ENCODE measurements around the gene BMPR1A.
"Not testable (repeated sequence)": the region's sequence is repeated elsewhere in the genome, so short reads cannot be mapped to it uniquely, and the experiment has no call there.

The BMPR1A gene

GRCh38 chr10:86858011-86858410 is 101.6 kb downstream of the BMPR1A start:
- TF ChIP-seq CTCF (IDR thresholded peaks at IDR 0.05; ENCODE audit: low read length, missing control alignments): no peak
- no peak for DNase-seq (ENCODE audit: low read depth)
- no peak overlapping the region for H3K4me3 ChIP-seq (replicated peaks; ENCODE audit: low read depth, low read length)

GRCh38 chr10:86861351-86861750 is 104.9 kb downstream of the BMPR1A start:
- no peak for TF ChIP-seq CTCF (IDR thresholded peaks at IDR 0.05; ENCODE audit: low read length, missing control alignments)
- DNase-seq (ENCODE audit: low read depth): no peak
- H3K4me3 ChIP-seq (replicated peaks; ENCODE audit: low read depth, low read length): no peak overlapping the region

GRCh38 chr10:86862373-86862772 is 106.0 kb downstream of the BMPR1A start:
- H3K4me3 ChIP-seq (replicated peaks; ENCODE audit: low read depth, low read length): no peak overlapping the region
- no peak for TF ChIP-seq CTCF (IDR thresholded peaks at IDR 0.05; ENCODE audit: low read length, missing control alignments)
- no peak for DNase-seq (ENCODE audit: low read depth)

- DNase-seq (ENCODE audit: low read depth): no peak
- no peak for TF ChIP-seq CTCF (IDR thresholded peaks at IDR 0.05; ENCODE audit: low read length, missing control alignments)
- H3K4me3 ChIP-seq (replicated peaks; ENCODE audit: low read depth, low read length): no peak overlapping the region
These were observed 106.5 kb downstream of the BMPR1A start for GRCh38 chr10:86862786-86863483.

- no peak for DNase-seq (ENCODE audit: low read depth)
- TF ChIP-seq CTCF (IDR thresholded peaks at IDR 0.05; ENCODE audit: low read length, missing control alignments): no peak
- no peak overlapping the region for H3K4me3 ChIP-seq (replicated peaks; ENCODE audit: low read depth, low read length)
These were observed 107.0 kb downstream of the BMPR1A start for GRCh38 chr10:86863484-86863842.

- not testable (repeated sequence) for H3K4me3 ChIP-seq (replicated peaks; ENCODE audit: low read depth, low read length); DNase-seq (ENCODE audit: low read depth)
These were observed 108.8 kb downstream of the BMPR1A start for GRCh38 chr10:86865011-86865811.

GRCh38 chr10:86867149-86867548 is 110.7 kb downstream of the BMPR1A start:
- H3K4me3 ChIP-seq (replicated peaks; ENCODE audit: low read depth, low read length): no peak overlapping the region
- DNase-seq (ENCODE audit: low read depth): no peak
- no peak for TF ChIP-seq CTCF (IDR thresholded peaks at IDR 0.05; ENCODE audit: low read length, missing control alignments)
